HL-60 (cell line): ENCODE data around the gene CSF2RB.

ENCODE experiments used
- CTCF ChIP-seq: IDR thresholded peaks from one replicate; pipeline ENCODE4 v1.5.1; 2011; ENCODE audit warnings: low read length, control low read depth, inconsistent platforms; ENCODE audit not compliant: insufficient read depth
- GABPA ChIP-seq: IDR thresholded peaks from 2 replicates; pipeline ENCODE4 v1.6.1; 2012; ENCODE audit warnings: low read depth
- POLR2AphosphoS5 ChIP-seq: IDR thresholded peaks from 2 replicates; pipeline ENCODE4 v1.6.1; 2012; ENCODE audit warnings: low read depth
- SPI1 ChIP-seq: IDR thresholded peaks from 2 replicates; pipeline ENCODE4 v1.6.1; 2012; ENCODE audit warnings: low read depth, mild to moderate bottlenecking, borderline replicate concordance
- TF ChIP-seq, protein P1 (sequence below): IDR thresholded peaks from 2 replicates; pipeline ENCODE4 v1.6.1; 2012; ENCODE audit warnings: low read depth; ENCODE audit not compliant: insufficient replicate concordance

- TF ChIP-seq CTCF: no peak
- TF ChIP-seq POLR2AphosphoS5: no peak
- TF ChIP-seq, protein P1, sequence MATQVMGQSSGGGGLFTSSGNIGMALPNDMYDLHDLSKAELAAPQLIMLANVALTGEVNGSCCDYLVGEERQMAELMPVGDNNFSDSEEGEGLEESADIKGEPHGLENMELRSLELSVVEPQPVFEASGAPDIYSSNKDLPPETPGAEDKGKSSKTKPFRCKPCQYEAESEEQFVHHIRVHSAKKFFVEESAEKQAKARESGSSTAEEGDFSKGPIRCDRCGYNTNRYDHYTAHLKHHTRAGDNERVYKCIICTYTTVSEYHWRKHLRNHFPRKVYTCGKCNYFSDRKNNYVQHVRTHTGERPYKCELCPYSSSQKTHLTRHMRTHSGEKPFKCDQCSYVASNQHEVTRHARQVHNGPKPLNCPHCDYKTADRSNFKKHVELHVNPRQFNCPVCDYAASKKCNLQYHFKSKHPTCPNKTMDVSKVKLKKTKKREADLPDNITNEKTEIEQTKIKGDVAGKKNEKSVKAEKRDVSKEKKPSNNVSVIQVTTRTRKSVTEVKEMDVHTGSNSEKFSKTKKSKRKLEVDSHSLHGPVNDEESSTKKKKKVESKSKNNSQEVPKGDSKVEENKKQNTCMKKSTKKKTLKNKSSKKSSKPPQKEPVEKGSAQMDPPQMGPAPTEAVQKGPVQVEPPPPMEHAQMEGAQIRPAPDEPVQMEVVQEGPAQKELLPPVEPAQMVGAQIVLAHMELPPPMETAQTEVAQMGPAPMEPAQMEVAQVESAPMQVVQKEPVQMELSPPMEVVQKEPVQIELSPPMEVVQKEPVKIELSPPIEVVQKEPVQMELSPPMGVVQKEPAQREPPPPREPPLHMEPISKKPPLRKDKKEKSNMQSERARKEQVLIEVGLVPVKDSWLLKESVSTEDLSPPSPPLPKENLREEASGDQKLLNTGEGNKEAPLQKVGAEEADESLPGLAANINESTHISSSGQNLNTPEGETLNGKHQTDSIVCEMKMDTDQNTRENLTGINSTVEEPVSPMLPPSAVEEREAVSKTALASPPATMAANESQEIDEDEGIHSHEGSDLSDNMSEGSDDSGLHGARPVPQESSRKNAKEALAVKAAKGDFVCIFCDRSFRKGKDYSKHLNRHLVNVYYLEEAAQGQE: no peak
- TF ChIP-seq GABPA: no peak
- no peak for TF ChIP-seq SPI1
Observed at GRCh38 chr22:36872866-36873498, 40.4 kb upstream of the CSF2RB start.
